Trophoblast cell (in vitro differentiated cells and primary cell): Measurements from ENCODE around the gene FRG2B.
"Not testable (repeated sequence)": the region's sequence is repeated elsewhere in the genome, so short reads cannot be mapped to it uniquely, and the experiment has no call there.

Source experiments
- DNase-seq, 2 donors: peaks; one replicate each; pipeline ENCODE4 v3.0.0-alpha.2; 2016
- H2AFZ ChIP-seq: 2 replicates; pipeline ENCODE4 v1.6.1; 2013; ENCODE audit warnings: low read length, moderate library complexity, mild to moderate bottlenecking; ENCODE audit not compliant: insufficient read depth, poor library complexity
- H2AK5ac ChIP-seq: 2 replicates; pipeline ENCODE4 v1.6.1; 2013; ENCODE audit warnings: mild to moderate bottlenecking, low read length
- H2BK120ac ChIP-seq: 2 replicates; pipeline ENCODE4 v1.6.1; 2013; ENCODE audit warnings: low read length, mild to moderate bottlenecking, moderate library complexity; ENCODE audit not compliant: insufficient read depth, poor library complexity
- H2BK12ac ChIP-seq: 2 replicates; pipeline ENCODE4 v1.6.1; 2013; ENCODE audit warnings: mild to moderate bottlenecking, low read length, moderate library complexity
- H2BK5ac ChIP-seq: 2 replicates; pipeline ENCODE4 v1.6.1; 2013; ENCODE audit warnings: low read length, low read depth, moderate library complexity, mild to moderate bottlenecking; ENCODE audit not compliant: poor library complexity
- H3K14ac ChIP-seq: 2 replicates; pipeline ENCODE4 v1.6.1; 2013; ENCODE audit warnings: mild to moderate bottlenecking, low read length
- H3K18ac ChIP-seq: 2 replicates; pipeline ENCODE4 v1.6.1; 2013; ENCODE audit warnings: mild to moderate bottlenecking, low read length
- H3K23ac ChIP-seq: 2 replicates; pipeline ENCODE4 v1.6.1; 2013; ENCODE audit warnings: low read length
- H3K27ac ChIP-seq: 2 replicates; pipeline ENCODE4 v1.5.1; 2013; ENCODE audit warnings: low read depth, mild to moderate bottlenecking, inconsistent platforms, low read length, moderate library complexity
- H3K27me3 ChIP-seq: 2 replicates; pipeline ENCODE4 v1.6.1; 2013; ENCODE audit warnings: inconsistent platforms, mild to moderate bottlenecking, low read length, moderate library complexity; ENCODE audit not compliant: insufficient read depth
- H3K36me3 ChIP-seq, 2 experiments: 1 replicate in 1 of 2; 2 replicates in 1 of 2; pipeline ENCODE4 v1.6.1; 2013; ENCODE audit warnings: low read length in 2 of 2, mild to moderate bottlenecking in 2 of 2, moderate library complexity in 1 of 2; ENCODE audit not compliant: insufficient read depth in 2 of 2, control insufficient read depth in 1 of 2
- H3K4ac ChIP-seq: 2 replicates; pipeline ENCODE4 v1.6.1; 2013; ENCODE audit warnings: low read depth, mild to moderate bottlenecking, low read length, moderate library complexity
- H3K4me1 ChIP-seq, 2 experiments: 1 replicate in 1 of 2; 2 replicates in 1 of 2; pipeline ENCODE4 v1.6.1; 2013; ENCODE audit warnings: low read length in 2 of 2, mild to moderate bottlenecking in 2 of 2, moderate library complexity in 1 of 2; ENCODE audit not compliant: insufficient read depth in 2 of 2, control insufficient read depth in 1 of 2
- H3K4me2 ChIP-seq: 2 replicates; pipeline ENCODE4 v1.6.1; 2013; ENCODE audit warnings: inconsistent platforms, mild to moderate bottlenecking, low read length, moderate library complexity
- H3K4me3 ChIP-seq: 2 replicates; pipeline ENCODE4 v1.5.1; 2013; ENCODE audit warnings: mild to moderate bottlenecking, low read depth, low read length, inconsistent platforms
- H3K79me1 ChIP-seq: one replicate; pipeline ENCODE4 v1.6.1; 2013; ENCODE audit warnings: low read length
- H3K79me2 ChIP-seq: 2 replicates; pipeline ENCODE4 v1.6.1; 2013; ENCODE audit warnings: low read length, mild to moderate bottlenecking; ENCODE audit not compliant: control insufficient read depth, insufficient read depth, poor library complexity
- H3K9ac ChIP-seq: 2 replicates; pipeline ENCODE4 v1.6.1; 2013; ENCODE audit warnings: mild to moderate bottlenecking, low read length
- H3K9me3 ChIP-seq: 2 replicates; pipeline ENCODE4 v1.6.1; 2013; ENCODE audit warnings: low read depth, mild to moderate bottlenecking, control low read depth, inconsistent platforms, low read length; ENCODE audit not compliant: insufficient read depth
- H4K12ac ChIP-seq: 2 replicates; pipeline ENCODE4 v1.6.1; 2013; ENCODE audit warnings: low read depth, mild to moderate bottlenecking, low read length, moderate library complexity
- H4K8ac ChIP-seq: 2 replicates; pipeline ENCODE4 v1.6.1; 2013; ENCODE audit warnings: low read depth, mild to moderate bottlenecking, low read length, moderate library complexity
- H4K91ac ChIP-seq: one replicate; pipeline ENCODE4 v1.6.1; 2013; ENCODE audit warnings: low read depth, mild to moderate bottlenecking, low read length, moderate library complexity
- WGBS: extraction: QIAGEN DNeasy Blood & Tissue Kit; methylation state at CpG from one replicate; pipeline ENCODE4 v1.1.7; 2013; ENCODE audit warnings: missing lambda C conversion rate; ENCODE audit not compliant: insufficient read length, insufficient coverage; ENCODE audit errors: extremely low coverage; 5-methylcytosine and 5-hydroxymethylcytosine counted together

FRG2B gene

DNA sequence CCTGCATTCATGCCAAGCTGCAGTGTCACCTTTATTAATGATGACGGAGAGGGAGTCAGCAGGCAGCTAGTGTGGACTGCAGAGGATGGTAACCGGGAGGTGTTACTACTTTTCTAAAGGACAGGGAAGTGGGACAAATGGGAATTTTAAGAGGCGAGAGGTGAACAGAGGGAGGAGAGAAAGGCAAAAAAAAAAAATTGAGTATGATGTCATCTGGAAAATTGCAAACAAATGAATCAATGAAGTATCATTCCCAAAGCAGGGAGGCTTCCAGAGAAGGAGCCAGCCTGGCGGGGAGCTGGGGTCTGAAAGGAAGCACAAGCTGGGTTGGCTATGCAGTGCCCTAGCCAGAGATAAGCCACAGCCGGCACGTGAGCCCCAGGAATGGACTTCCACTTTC is 12.9 kb downstream of the FRG2B start:
- H3K27me3 ChIP-seq: no peaks in the 10 kb centered on the region
- no peak overlapping the region for H3K9ac ChIP-seq
- no peak overlapping the region for H2BK12ac ChIP-seq
- no peaks in the 10 kb centered on the region for H3K4me1 ChIP-seq
- H3K27ac ChIP-seq: no peak overlapping the region
- no peak overlapping the region for H3K18ac ChIP-seq
- H4K12ac ChIP-seq: no peak overlapping the region
- no peak overlapping the region for H3K23ac ChIP-seq
- WGBS: no CpG with 5 or more reads among the region's 6 CpGs
- no peak overlapping the region for H4K8ac ChIP-seq
- H2BK5ac ChIP-seq: no peak overlapping the region
- H3K79me1 ChIP-seq: no peaks in the 10 kb centered on the region
- H3K36me3 ChIP-seq: no peaks in the 10 kb centered on the region
- H4K91ac ChIP-seq: no peak overlapping the region
- no peak overlapping the region for H3K4me2 ChIP-seq
- DNase-seq: no peak
- no peaks in the 10 kb centered on the region for H3K79me2 ChIP-seq
- H2AFZ ChIP-seq: no peak overlapping the region
- no peak overlapping the region for H2AK5ac ChIP-seq
- H3K14ac ChIP-seq: no peak overlapping the region
- no peak overlapping the region for H3K4ac ChIP-seq
- peaks cover 60% of the 10 kb centered on the region for H3K9me3 ChIP-seq
- H2BK120ac ChIP-seq: no peak overlapping the region
- H3K4me3 ChIP-seq: no peak overlapping the region

- H2BK12ac ChIP-seq: no peak overlapping the region
- no peak overlapping the region for H3K27ac ChIP-seq
- no CpG with 5 or more reads among the region's 4 CpGs for WGBS
- H3K9me3 ChIP-seq: peaks cover 38% of the 10 kb centered on the region
- H2BK120ac ChIP-seq: no peak overlapping the region
- H3K9ac ChIP-seq: no peak overlapping the region
- no peak overlapping the region for H3K14ac ChIP-seq
- no peak overlapping the region for H3K18ac ChIP-seq
- H2BK5ac ChIP-seq: no peak overlapping the region
- H3K4me1 ChIP-seq: no peaks in the 10 kb centered on the region
- no peak overlapping the region for H2AK5ac ChIP-seq
- peak overlapping the region; percentile 20 for H3K4me3 ChIP-seq
- H3K79me1 ChIP-seq: no peaks in the 10 kb centered on the region
- H3K4ac ChIP-seq: no peak overlapping the region
- H4K8ac ChIP-seq: no peak overlapping the region
- no peaks in the 10 kb centered on the region for H3K27me3 ChIP-seq
- no peak overlapping the region for H2AFZ ChIP-seq
- H3K23ac ChIP-seq: no peak overlapping the region
- DNase-seq: no peak
- H3K79me2 ChIP-seq: no peaks in the 10 kb centered on the region
- H4K91ac ChIP-seq: no peak overlapping the region
- no peak overlapping the region for H4K12ac ChIP-seq
- H3K36me3 ChIP-seq: no peaks in the 10 kb centered on the region
- H3K4me2 ChIP-seq: no peak overlapping the region
Measured at GRCh38 chr10:133611079-133611478, 15.5 kb downstream of the FRG2B start.

DNA sequence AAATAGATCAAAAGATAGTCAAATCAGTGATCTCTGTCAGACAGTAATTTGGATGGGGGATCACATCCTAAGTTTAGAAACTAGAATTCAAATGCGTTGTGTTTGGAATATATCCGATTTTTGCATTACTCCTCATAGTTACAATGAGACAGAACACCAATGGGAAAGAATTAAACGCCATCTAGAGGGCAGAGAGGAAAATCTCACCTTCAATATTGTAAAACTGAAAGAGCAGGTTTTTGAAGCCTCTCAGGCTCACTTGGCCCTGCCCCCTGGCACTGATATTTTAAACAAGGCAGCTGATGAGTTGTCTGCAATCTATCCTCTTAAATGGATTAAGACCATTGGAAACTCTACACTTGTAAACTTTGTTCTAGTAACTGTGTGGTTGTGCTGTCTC is 17.7 kb downstream of the FRG2B start:
- no peak overlapping the region for H4K8ac ChIP-seq
- no peak overlapping the region for H3K9ac ChIP-seq
- H3K36me3 ChIP-seq: no peaks in the 10 kb centered on the region
- H3K4ac ChIP-seq: no peak overlapping the region
- H3K79me1 ChIP-seq: no peaks in the 10 kb centered on the region
- no peak overlapping the region for H2BK12ac ChIP-seq
- no peak overlapping the region for H3K4me2 ChIP-seq
- no peak overlapping the region for H2BK5ac ChIP-seq
- no peak overlapping the region for H4K12ac ChIP-seq
- peak in 1 of 2 donors; percentile 46 for DNase-seq
- no peak overlapping the region for H2AK5ac ChIP-seq
- H2BK120ac ChIP-seq: no peak overlapping the region
- no peaks in the 10 kb centered on the region for H3K27me3 ChIP-seq
- peaks cover 19% of the 10 kb centered on the region for H3K9me3 ChIP-seq
- H3K23ac ChIP-seq: no peak overlapping the region
- no peak overlapping the region for H4K91ac ChIP-seq
- no peaks in the 10 kb centered on the region for H3K4me1 ChIP-seq
- H2AFZ ChIP-seq: no peak overlapping the region
- no peak overlapping the region for H3K14ac ChIP-seq
- H3K79me2 ChIP-seq: no peaks in the 10 kb centered on the region
- H3K18ac ChIP-seq: no peak overlapping the region
- H3K4me3 ChIP-seq: no peak overlapping the region
- H3K27ac ChIP-seq: no peak overlapping the region
- no CpG with 5 or more reads among the region's 3 CpGs for WGBS

DNA sequence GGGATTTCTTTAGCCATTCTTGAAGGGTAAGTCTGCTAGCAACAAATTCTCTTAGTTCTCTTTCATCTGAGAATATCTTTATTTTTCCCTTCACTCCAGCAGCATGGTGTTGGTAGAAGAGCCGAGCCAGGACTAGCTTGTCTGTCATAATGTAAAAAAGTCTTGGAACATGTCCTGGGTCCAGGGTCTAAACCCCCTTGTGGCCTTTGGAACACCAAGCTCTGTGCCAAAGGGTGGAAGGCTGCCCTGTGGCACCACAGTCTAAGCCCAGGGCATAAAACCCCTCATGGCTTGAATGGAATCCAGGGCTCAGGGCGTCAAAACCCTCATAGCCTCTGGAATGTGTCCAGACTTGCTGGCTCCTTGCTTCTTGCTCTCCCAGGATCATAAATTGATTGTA is 23.2 kb downstream of the FRG2B start:
- peak in 1 of 2 donors; percentile 31 for DNase-seq
- H2BK5ac ChIP-seq, H2BK12ac ChIP-seq, H3K27me3 ChIP-seq, H3K14ac ChIP-seq, H3K4me3 ChIP-seq, H3K4me2 ChIP-seq, H3K27ac ChIP-seq, H3K23ac ChIP-seq, H3K79me2 ChIP-seq, H2BK120ac ChIP-seq, H3K18ac ChIP-seq, H4K91ac ChIP-seq, H2AFZ ChIP-seq, H2AK5ac ChIP-seq, H4K8ac ChIP-seq, H4K12ac ChIP-seq, H3K4ac ChIP-seq, H3K9ac ChIP-seq, H3K4me1 ChIP-seq, H3K79me1 ChIP-seq, H3K36me3 ChIP-seq: not testable (repeated sequence)
- peaks cover 13% of the 10 kb centered on the region for H3K9me3 ChIP-seq
- no CpG with 5 or more reads among the region's 2 CpGs for WGBS
